ENCODE data around the gene ABCA2.

- TF ChIP-seq CTCF (IDR thresholded peaks at IDR 0.05) (no peak), POLR2A (IDR thresholded peaks at IDR 0.05) (no peak)
Observed at GRCh38 chr9:137023157-137023556, 4.9 kb downstream of the ABCA2 start.
